Measurements from ENCODE around the gene HEMK1.

Gene HEMK1

GRCh38 chr3:50617096-50617791 lies 47.9 kb downstream of the HEMK1 start, which contains the start of gene MAPKAPK3:
Gene MAPKAPK3, plus strand, starts transcription at chr3:50617151. Its CDS starts 415 bp downstream, at chr3:50617566.
- DNase-seq: no peak

DNA sequence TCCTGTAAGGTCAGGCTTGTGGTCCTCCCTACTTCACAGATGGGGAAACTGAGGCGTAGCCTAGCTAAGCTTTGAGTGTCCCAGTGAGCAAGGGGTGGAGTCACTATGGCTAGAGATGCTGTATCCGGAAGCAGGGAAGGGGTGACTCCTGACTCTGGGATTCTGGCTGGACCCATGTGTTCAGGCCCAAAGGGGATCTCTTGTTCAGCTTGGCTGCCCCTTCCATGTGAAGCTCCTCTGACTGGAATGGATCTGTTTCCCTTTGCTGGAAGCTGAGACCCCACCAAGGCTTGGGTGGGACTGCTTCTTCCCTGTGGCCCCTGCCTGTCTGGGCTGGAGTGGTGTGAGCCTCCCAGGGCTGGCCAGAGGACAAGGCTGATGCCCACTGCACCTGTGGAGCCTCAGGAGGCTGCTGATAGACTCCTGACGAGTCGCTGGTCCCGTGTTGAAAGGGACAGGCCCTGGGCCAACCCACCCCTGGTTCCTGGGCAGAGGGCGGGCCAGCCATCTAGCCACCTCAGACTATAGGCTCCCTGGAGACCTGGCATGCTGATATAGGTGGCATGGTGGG lies 48.7 kb downstream of the HEMK1 start:
- no peak for DNase-seq

DNA sequence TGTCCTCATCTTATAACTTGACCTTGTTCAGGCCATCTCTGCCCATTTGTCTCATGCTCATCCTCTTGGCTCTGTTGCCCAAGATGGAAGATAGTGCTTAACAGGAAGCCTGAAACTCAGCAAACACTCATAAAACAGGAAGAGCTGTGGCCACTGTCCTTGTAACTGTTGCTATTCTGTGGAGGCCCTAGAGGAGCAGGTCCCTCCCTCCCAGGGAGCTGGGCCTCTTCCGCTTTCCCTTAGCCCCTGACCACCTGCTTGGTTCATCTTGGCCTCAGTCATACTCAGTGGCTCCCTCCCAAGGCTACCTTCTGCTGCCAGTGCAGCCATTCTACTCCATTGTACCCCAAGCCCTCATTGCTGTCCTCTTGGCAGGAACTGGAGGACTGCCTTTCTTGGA lies 51.1 kb downstream of the HEMK1 start:
- no peak for DNase-seq

DNA sequence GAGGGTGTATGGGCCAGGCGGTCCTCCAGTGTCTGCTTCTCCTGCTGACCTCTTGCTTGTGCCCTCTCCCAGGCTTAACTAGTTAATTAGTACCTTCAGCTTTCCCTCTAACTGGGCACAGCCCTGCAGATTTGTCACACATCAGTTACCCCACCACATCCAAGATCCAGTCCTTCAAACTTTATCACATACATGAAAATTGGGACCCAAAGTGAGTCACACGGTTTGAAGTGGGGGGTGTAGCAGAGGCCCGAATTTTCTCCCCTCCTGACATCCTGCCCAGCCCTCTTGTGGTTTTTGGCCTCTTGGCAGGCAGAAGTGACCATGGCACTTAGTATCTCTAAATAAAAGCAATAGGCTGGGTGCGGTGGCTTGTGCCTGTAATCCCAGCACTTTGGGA lies 51.5 kb downstream of the HEMK1 start:
- no peak for DNase-seq

GRCh38 chr3:50622881-50623280 lies 53.6 kb downstream of the HEMK1 start:
- no peak for DNase-seq

DNA sequence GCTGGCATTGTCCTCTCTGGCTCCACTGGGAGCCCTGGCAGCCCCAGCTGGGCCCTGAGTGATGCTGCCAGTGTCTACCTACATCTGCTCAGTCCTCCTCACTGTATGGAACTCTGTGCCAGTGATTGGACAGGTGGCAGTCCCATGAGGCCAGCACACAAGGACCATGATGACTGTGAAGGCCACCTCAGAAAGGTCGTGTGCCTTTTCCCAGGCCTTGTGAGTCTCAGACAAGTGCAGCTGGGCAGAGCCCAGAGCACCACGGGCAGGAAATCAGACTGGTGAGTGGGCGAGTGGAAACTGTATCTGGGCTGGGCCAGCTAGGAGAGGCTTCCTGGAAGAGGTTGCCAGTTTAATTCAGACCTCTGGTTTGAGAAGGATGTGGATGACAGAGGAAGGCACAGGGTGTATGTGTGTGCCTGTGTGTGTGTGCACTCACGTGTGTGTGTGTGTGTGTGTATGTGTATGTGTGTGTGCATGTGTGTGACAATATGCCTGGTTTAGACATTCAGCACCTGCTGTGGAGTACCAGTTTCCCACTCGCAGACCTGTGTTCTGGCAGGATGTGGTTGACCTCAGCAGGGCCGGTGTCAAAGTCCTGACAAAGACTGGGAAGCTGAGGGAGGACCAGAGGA lies 54.6 kb downstream of the HEMK1 start:
- DNase-seq: no peak

DNA sequence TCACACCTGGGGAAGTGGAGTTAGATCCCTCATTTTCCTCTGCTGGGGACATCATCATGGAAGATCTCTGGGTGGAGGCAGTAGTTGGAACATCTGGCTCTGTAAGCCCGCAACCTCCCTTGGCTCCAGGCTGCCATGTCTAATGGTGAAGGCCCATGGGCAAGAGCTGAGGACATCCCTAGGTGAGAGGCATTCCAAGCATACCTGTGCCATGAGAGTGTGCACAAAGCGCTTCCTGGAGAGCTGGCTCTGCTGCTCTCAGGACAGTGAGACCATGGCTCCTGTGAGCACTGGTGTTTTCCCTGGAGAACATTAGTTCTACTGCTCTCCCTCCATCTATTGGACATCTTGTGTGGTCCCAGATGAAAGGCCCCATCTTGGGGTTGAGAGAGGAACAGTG lies 55.3 kb downstream of the HEMK1 start:
- no peak for DNase-seq

DNA sequence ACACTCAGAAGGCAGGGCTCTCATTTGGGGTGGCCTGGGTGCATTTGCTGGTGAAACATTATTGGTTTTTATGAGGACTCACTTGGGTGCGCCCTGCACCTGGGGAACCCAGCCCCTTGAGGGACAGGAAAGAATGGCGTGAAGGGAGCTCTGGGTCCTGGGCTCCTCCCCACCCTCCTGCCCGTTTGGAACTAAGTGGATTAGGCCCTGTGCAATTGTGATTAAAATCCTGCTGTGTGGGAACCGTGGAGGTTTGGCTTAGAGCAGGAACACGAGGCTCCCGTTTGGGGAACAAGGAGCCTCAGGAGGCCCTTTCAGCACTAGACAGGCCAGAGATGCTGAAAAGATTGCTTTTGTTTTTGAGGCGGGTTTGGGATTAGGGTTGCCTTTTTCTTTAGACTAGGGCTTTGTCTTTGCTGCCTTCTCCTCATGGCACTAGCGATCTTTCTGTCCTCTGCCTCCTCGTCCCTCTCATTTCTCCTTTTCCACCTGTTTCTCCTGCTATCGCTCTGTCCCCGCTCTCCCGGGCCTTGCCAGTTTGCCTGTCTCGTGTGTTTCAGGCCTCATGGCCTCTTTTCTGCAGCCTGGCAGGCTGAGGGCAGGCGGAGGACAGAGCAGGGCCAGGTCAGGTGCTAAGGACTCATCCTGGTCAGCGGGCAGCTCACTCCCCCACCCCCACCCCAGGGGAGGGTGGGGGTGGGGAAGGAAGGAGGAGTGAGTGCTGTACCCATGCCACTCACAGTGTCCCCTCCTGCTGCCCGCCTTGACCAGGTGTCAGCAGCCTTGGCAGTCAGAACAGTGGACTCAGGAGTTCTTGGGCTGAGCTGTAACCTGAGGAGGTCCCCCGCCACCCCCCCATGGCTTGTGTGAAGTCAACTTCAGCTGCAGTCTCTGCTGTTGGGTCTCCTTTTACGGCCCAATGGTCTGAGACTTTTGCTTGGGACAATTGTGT lies 56.2 kb downstream of the HEMK1 start:
- no peak for DNase-seq

- no peak for DNase-seq
These were observed 57.1 kb downstream of the HEMK1 start for GRCh38 chr3:50626401-50626800.

DNA sequence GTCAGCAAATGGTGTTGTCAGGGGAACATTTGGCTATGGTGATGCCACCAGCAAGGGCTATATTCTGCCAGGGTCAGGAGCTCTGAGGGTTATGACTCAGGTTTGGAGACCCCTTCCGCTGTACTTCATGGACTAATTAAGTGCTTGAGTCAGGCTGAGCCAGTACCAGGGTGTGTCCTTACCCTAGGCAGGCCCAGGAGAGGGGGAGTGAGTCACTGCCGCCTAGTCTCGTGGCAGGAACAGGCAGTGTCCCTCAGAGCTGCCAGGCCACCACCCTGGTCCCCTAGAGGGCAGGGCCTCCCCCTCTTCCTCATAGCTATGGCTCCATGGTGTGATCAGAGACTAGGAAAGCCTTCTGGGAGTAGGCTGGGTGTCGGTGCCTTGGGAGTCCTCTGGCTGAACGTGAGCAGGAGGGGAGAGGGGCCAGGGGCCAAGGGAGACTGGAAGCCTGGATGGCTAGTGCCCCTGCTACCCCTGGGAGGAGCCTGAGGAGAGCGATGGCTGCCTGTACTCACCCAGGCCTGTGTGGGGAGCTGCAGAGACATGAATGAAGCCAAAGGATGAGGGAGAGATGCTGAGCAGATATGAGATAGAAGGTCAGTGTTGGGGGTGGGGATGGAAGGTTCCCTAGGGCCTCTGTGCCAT lies 58.2 kb downstream of the HEMK1 start:
- DNase-seq: no peak

GRCh38 chr3:50628601-50629000 lies 59.3 kb downstream of the HEMK1 start:
- no peak for DNase-seq

DNA sequence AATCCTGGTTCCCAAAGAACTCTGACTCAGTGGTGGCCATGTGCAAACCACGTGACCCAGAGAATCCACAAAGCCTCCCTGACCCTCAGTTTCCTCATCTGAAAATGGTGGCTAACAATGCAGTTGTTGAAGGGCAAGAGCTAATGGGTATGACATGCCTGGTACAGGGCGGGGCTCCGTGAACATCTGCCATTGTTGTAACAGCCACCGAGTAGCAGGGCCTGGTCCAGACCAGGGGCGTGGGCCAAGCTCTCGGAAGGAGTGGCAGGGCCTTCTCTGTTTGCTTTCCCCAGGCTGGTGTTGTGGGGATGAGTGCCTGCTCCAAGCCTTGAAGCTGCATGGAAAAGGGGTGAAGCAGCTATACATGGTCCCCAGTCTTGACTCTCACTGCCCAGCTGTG lies 61.1 kb downstream of the HEMK1 start:
- no peak for DNase-seq

DNA sequence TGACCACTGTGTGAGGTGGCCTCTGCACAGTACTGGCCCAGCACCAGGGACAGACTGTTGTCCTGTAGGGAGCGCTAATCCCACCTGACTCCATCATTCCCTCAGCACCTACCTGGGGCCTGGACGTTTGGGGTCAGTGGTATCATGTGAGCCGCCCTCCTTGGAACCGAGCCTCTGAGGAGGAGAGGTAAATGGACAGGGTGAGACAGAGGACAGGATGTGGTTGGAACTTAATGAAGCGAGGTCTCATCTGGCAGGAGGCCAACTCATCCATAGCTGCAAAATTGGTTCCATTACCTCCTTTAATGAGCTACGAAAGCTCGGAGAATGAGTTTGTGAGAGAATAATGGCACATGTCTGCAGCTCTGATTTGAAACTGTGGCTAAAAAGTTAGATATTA lies 61.6 kb downstream of the HEMK1 start:
- DNase-seq: no peak

DNA sequence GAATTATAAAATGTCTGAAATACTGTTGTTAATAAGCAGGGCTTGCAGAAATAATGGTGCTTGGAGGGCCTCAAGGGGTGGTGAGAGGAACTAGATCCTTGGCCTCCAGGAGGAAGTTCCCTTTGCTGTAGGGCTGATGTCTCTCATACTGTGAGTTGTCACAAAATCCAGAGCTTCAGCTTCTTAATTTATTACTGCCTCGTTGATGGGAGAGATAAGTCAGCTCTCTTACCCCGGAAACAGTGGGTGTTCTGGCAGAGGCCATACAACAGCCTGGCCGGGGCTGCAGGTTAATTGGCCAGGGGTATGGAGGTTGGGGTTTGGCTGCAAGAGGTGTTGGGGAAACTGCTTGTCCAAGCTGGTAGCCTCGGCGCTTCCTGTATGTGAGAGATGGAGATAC lies 63.1 kb downstream of the HEMK1 start:
- no peak for DNase-seq

DNA sequence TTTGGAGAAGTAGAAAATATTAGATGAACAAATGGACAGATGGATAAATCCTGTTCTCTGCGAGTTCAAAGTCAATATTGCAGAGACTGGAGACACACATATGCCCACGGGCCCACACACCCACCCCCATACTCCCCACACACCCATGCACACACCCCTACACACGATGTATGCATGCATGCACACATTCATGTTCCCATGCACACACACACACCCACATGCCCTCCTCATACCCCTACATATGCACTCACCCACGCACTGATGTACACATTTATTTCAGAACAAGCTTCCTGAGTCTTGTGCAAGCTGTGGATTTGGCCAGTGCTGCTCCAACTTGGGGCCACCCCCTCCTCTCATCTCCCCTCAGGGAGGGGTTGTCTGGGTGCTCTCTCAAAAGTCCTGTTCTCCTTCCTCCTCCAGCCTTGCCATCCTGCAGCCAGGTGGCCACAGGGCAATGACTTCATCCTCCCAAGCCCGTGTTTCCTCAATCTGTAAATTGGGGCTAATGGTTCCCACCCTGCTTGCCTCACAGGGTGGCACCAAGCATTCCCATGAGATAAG lies 64.0 kb downstream of the HEMK1 start:
- no peak for DNase-seq

DNA sequence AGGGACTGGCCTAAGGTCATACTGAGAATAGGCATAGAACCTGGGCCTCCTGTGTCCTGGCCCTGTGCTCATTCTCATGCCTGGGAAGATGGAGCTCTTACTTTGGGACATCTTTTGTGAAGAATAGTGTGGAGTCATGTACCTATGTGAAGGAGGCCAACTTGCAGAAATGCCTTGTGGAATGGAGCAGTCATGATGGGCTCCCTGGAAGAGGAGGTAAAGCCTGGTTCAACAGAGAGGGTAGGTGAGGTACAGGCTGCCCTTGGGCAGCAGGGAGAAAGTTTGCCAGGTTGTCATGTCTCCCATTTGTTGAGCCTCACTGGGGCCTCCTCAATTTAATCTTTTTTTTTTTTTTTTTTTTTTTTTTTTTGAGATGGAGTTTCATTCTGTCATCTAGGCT lies 65.7 kb downstream of the HEMK1 start:
- DNase-seq: no peak

GRCh38 chr3:50637011-50637410 lies 67.7 kb downstream of the HEMK1 start:
- DNase-seq: no peak

DNA sequence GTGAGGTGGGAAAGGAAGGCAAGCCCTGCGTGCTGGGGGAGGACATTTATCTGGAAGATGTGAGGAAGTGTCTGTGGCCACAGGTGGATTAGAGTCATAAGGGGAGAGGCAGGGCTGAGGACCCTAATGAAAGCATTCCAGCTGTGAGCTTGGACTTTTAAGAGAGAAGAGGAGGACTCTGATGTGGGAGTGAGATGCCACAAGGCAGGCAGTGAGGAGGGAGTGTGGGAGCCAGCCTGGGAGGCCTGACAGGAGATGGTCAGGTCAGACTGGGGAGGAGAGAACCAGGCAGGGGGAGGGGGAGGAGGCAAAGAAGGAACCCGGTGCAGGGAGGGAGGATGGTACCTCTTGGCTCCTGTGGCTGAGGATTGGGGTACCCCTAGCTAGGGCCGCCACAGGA lies 68.6 kb downstream of the HEMK1 start:
- DNase-seq: no peak

DNA sequence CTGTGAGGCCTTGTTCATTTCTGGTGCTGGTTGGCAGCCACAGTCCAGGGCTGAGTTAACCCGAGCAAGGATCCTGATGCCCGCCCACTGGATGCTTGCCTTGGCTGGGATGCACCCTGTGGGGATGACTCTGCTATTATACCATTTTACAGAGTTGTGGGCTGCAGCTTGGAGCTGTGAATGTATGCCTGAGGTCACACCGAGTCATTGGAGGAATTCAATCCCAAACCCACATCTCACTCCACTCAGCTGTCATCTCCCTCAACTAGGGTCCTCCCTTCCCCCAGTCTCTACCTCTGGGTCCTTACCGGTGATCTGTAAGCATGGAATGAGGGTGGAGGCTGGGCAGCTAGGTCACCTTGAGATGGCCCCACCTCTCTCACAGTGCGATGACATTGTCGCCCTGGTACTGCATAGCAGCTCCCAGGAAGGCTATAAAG lies 69.8 kb downstream of the HEMK1 start:
- no peak for DNase-seq

DNA sequence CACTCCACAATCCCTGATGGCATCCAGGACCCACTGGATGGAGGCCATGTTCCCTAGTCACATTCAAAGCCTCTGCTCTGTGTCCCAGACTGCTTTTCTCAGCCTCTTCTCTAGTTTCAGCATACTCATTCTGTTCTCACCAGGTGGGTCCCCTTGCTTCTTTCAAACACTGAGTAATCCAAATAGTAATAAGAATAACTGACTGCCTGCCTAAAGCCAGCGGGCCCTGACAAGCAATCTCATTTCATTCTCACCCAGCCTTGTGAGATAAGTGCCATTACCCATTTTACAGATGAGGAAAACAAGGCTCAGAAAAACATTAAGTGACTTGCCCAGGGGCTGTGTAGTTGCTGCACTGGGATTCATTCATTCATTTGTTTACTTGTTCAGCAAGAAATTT lies 73.1 kb downstream of the HEMK1 start:
- DNase-seq: no peak

DNA sequence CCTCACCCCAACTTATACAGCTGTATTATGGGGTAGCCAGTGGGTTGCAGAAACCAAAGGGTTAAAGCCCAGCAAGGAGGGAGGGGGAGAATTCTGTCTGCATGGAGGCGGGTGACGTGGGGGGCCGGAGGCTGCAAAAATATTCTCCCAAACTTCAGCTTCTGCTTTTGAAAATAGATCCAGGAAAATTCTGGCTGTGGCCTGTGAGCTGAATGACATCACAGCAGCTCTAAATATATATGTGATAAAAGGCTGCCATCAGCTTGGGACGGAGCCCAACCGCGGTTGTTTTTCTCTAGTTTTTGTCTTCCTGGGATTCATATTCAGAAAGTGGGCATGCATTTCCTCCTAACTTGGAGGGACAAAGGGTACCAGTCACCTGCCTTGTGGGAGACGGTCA lies 75.2 kb downstream of the HEMK1 start:
- DNase-seq: no peak

DNA sequence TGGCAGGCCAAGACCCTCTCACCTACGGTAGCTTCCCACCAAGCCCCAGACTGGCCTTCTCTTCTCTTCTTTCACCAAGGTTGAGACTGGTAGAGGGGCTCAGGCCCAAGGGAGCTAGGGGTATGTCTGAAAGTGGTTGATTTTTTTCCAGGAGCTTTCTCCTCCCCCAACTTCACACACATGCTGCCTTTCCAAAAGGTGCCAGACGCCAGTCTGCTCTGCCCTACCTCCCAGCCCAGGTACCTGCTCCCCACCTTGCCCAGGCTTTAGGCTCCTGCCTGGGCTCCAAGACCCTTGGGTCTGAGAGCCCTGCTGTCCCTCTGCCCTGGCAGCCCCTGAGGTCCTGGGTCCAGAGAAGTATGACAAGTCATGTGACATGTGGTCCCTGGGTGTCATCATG lies 76.1 kb downstream of the HEMK1 start:
- no peak for DNase-seq

Data from GOT3 (cell line).